ENCODE results near the gene MYOM1.

- TF ChIP-seq CTCF (IDR thresholded peaks at IDR 0.05; ENCODE audit: low read length) (no peak), EZH2phosphoT487 (IDR thresholded peaks at IDR 0.05; ENCODE audit: low read length) (no peak), EZH2 (optimal IDR thresholded peaks at IDR 0.05; ENCODE audit: low read depth, low read length) (no peak)
These were observed 16.7 kb upstream of the MYOM1 start for GRCh38 chr18:3236470-3236869.

All from MM.1S (cell line).